GM21576 (cell line): ENCODE measurements around the gene OVOL1.
"Not testable (repeated sequence)": the region's sequence is repeated elsewhere in the genome, so short reads cannot be mapped to it uniquely, and the experiment has no call there.

Experiments used
- ATAC-seq: cut with Tn5 transposase; IDR thresholded peaks from one replicate; pipeline ENCODE4 v1.9.1; 2021; ENCODE audit warnings: mild to moderate bottlenecking, moderate library complexity; ENCODE audit not compliant: unreplicated experiment

The OVOL1 gene

GRCh38 chr11:65814131-65814985 is 27.5 kb downstream of the OVOL1 start:
- no peak for ATAC-seq

DNA sequence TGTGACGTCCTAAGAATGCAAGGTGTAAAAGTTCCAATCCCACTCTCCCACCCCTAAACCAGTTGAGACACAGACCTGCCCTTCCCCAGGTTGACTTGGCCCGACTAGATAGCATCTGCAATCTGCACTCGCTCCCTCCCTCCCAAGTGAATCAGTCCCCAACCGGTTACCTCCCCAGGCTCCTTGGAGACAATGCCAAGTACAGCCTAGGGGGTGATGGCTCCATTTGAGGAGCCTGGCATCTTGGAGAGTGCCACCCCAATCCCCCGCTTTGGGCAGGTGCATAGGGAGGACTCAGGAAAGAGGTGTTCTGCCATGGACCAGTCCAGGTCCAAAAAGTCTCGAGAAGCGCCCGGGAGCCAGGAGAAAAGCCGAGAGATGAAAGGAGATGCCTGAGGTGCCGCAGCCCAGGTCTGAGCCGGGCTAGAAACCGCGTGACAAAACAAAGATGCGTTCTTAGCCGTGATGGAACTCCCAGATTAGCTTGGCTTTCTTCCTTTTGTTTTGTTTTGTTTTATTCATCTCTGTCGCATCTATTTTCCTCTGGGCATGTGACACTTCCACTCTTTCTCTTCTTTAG is 28.2 kb downstream of the OVOL1 start:
- no peak for ATAC-seq

- no peak for ATAC-seq
Observed at GRCh38 chr11:65816696-65817095, 29.8 kb downstream of the OVOL1 start.

DNA sequence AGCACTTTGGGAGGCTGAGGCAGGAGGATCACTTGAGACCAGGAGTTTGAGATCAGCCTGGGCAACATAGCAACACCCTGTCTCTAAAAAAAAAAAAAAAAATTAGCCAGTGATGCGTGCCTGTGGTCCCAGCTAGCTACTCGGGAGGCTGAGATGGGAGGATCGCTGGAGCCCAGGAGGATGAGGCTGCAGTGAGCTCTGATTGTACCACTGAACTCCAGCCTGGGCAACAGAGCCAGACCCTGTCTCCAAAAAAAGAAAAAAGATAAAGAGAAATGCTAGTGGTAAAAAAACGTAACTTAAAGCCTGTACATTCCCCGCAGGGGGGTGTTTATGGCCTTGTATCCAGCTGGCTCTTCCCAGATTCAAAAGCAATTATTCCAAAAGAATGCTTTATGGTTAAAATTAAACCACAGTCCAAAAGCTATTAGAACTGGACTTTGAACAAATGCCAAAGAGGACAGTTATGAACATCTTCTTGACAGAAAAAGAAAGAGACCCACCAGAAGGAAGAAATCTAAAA is 30.5 kb downstream of the OVOL1 start:
- no peak for ATAC-seq

- ATAC-seq, result peak; percentile 72
Observed at GRCh38 chr11:65817835-65818680, 31.2 kb downstream of the OVOL1 start.

DNA sequence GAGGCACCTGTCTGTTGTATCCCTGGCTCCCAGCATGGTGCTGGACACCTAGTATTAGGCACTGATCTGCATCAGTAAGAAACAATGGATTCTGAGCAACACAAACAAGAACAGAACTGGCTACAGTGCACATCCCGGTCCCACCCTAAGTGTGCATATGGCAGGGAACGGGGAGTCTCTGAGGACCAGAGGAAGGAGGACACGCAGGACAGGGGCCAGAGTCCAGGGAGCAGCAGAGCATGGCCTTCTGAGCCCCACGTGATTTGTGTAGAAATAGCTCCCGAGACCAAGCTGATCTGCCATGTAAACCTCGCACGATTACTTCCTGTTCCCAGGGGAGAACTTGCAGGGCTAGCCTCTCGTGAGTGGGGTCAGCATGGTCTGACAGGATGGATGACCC is 34.2 kb downstream of the OVOL1 start:
- no peak for ATAC-seq

GRCh38 chr11:65822776-65823528 is 36.1 kb downstream of the OVOL1 start:
- ATAC-seq, result no peak

DNA sequence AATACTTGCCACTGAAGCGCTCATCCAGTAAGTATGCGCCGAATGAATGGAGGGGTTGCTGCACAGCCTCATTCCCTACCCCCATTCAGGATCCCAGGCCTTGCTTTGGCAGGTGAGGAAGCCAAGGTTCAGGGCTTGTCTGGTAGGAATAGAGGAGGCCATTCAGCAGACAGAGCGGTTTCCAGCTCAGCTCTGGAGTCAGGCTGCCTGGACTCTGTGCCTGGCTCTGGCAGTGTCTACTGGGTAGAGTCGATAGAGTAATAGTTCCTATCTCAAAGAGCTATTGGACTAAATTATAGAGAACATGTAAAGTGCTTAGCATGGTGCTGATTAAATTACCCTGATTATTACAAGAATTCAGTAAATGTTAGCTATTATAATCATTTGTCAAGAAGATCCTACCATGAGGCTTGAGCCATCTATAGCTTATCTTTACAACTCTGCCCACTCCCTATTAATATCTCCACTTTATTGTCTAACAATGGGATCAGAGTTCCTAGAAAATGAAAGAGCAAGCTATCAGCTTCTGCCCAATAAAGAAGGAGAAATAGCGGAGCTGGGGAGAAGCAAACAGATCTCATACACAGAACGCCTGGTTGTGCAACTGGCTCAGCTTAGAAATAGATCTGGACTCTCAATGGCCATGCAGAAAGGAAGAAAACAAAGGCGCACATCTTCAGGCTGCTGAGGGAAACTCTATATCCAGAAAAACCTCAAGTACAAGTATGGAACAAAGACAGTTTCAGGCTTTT is 40.3 kb downstream of the OVOL1 start:
- no peak for ATAC-seq

- ATAC-seq, result no peak
Observed at GRCh38 chr11:65829459-65829858, 42.6 kb downstream of the OVOL1 start.

DNA sequence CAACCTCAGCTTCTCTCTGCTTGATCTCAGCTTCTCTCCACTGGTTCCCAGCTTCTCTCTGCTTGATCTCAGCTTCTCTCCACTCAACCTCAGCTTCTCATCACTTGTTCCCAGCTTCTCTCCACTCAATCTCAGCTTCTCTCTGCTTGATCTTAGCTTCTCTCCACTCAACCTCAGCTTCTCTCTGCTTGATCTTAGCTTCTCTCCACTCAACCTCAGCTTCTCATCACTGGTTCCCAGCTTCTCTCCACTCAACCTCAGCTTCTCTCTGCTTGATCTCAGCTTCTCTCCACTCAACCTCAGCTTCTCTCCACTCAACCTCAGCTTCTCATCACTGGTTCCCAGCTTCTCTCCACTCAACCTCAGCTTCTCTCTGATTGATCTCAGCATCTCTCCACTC is 45.4 kb downstream of the OVOL1 start:
- not testable (repeated sequence) for ATAC-seq

- ATAC-seq, result peak; percentile 86
Observed at GRCh38 chr11:65833297-65834030, 46.6 kb downstream of the OVOL1 start, which contains the start of gene SNX32. Gene SNX32 (plus strand): TSS chr11:65833963. CDS start chr11:65834066, 103 bp downstream.

GRCh38 chr11:65834202-65834601 is 47.3 kb downstream of the OVOL1 start:
- ATAC-seq, result no peak

- no peak for ATAC-seq
Observed at GRCh38 chr11:65842144-65842543, 55.3 kb downstream of the OVOL1 start.

DNA sequence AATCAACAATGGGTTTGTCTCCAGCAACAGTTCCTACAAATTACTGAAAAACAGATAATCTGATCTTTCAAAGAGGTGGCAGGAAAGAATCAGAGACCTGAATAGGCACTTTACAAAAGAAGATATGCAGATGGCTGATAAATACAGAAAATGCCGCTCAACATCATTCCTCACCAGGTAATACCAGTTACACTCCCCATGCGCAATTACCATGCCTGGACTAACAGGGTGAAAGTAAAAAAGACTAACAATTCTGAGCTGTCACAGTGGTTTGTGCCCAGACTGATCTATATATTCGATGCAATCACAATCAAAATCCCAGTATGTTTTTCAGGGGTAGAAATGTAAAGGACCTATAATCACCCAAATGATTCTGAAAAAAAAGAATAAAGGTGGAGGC is 56.9 kb downstream of the OVOL1 start:
- ATAC-seq, result no peak

DNA sequence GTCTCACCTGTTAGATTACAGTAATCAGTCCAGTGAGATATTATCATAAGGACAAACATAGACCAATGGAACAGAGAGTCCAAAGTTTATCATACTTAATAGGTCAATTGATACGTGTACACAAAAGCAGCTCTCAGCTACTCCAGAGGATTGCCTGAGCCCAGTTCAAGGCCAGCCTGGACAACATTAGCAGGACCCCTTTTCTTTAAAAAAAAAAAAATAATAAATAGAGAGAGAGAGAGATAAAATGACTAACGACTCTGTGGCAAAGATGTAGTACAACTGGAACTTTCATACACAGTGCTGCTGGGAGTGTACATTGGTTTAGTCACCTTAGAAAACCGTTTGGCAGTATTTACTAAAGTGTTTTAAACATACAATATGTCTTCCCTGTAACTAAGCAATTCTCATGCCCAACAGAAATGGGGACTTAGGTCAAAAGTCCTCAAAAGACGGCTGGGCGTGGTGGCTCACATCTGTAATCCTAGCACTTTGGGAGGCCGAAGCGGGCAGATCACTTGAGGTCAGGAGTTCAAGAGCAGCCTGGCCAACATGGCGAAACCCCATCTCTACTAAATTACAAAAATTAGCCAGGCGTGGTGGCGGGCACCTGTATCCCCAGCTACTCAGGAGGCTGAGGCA is 57.5 kb downstream of the OVOL1 start:
- no peak for ATAC-seq
